HG02610 (cell line): ENCODE measurements around the gene PRKCH.
A peak's percentile ranks its signal among the peaks of the same experiment; 100 is the strongest.

Source experiments
- ATAC-seq: cut with Tn5 transposase; IDR thresholded peaks from one replicate; pipeline ENCODE4 v1.9.1; 2021; ENCODE audit warnings: mild to moderate bottlenecking, moderate library complexity; ENCODE audit not compliant: unreplicated experiment

The PRKCH gene

GRCh38 chr14:61505815-61506809 is 184.7 kb downstream of the PRKCH start:
- ATAC-seq, result no peak

- ATAC-seq, result no peak
Measured at GRCh38 chr14:61508526-61508925, 187.1 kb downstream of the PRKCH start.

GRCh38 chr14:61510736-61511557 is 189.6 kb downstream of the PRKCH start:
- ATAC-seq, result no peak

- ATAC-seq, result no peak
Measured at GRCh38 chr14:61511558-61511948, 190.2 kb downstream of the PRKCH start.

- no peak for ATAC-seq
Measured at GRCh38 chr14:61512026-61512834, 190.9 kb downstream of the PRKCH start.

- ATAC-seq, result no peak
Measured at GRCh38 chr14:61513986-61514830, 192.8 kb downstream of the PRKCH start.

- ATAC-seq, result no peak
Measured at GRCh38 chr14:61514927-61515326, 193.5 kb downstream of the PRKCH start.

- ATAC-seq, result no peak
Measured at GRCh38 chr14:61515436-61516117, 194.2 kb downstream of the PRKCH start.

- no peak for ATAC-seq
Measured at GRCh38 chr14:61516118-61516743, 194.9 kb downstream of the PRKCH start.

- ATAC-seq, result no peak
Measured at GRCh38 chr14:61516964-61517653, 195.7 kb downstream of the PRKCH start.

- no peak for ATAC-seq
Measured at GRCh38 chr14:61517911-61518384, 196.6 kb downstream of the PRKCH start.

GRCh38 chr14:61518403-61518802 is 197.0 kb downstream of the PRKCH start:
- ATAC-seq, result peak; percentile 84

- ATAC-seq, result no peak
Measured at GRCh38 chr14:61519106-61519505, 197.7 kb downstream of the PRKCH start.

GRCh38 chr14:61519735-61520134 is 198.4 kb downstream of the PRKCH start:
- ATAC-seq, result no peak

- ATAC-seq, result no peak
Measured at GRCh38 chr14:61520576-61520975, 199.2 kb downstream of the PRKCH start.

GRCh38 chr14:61521773-61522172 is 200.4 kb downstream of the PRKCH start:
- ATAC-seq, result no peak

- no peak for ATAC-seq
Measured at GRCh38 chr14:61523751-61524150, 202.4 kb downstream of the PRKCH start.

- no peak for ATAC-seq
Measured at GRCh38 chr14:61524211-61524806, 202.9 kb downstream of the PRKCH start.
